HEK293 (cell line): ENCODE data around the gene GNB3.

Experiments used
- HOXA7 ChIP-seq: sonication (generic); formaldehyde crosslinking; IDR thresholded peaks from 2 replicates; pipeline ENCODE4 v1.8.1; 2022; ENCODE audit warnings: missing genetic modification reagents, borderline replicate concordance
- KLF1 ChIP-seq: fragments of 450-650 bp; formaldehyde crosslinking; IDR thresholded peaks from 2 replicates; pipeline ENCODE4 v1.5.1; 2016; ENCODE audit warnings: missing biosample characterization, missing genetic modification characterization
- KLF16 ChIP-seq: fragments of 450-650 bp; formaldehyde crosslinking; IDR thresholded peaks from 2 replicates; pipeline ENCODE4 v1.5.1; 2017; ENCODE audit warnings: missing biosample characterization, missing genetic modification characterization
- PBX3 ChIP-seq: sonication (generic); formaldehyde crosslinking; IDR thresholded peaks from 2 replicates; pipeline ENCODE4 v1.8.1; 2022; ENCODE audit warnings: mild to moderate bottlenecking, moderate library complexity, missing genetic modification reagents
- PRDM10 ChIP-seq: fragments of 450-650 bp; formaldehyde crosslinking; IDR thresholded peaks from 2 replicates; pipeline ENCODE4 v1.5.1; 2016; ENCODE audit warnings: missing biosample characterization, missing genetic modification characterization
- REPIN1 ChIP-seq: fragments of 450-650 bp; formaldehyde crosslinking; IDR thresholded peaks from 2 replicates; pipeline ENCODE4 v1.5.1; 2017; ENCODE audit warnings: missing biosample characterization, missing genetic modification characterization, low read depth
- ZBTB10 ChIP-seq: fragments of 450-650 bp; formaldehyde crosslinking; IDR thresholded peaks from 2 replicates; pipeline ENCODE4 v1.5.1; 2016; ENCODE audit warnings: missing biosample characterization, missing genetic modification characterization
- ZBTB17 ChIP-seq: fragments of 450-650 bp; formaldehyde crosslinking; IDR thresholded peaks from 2 replicates; pipeline ENCODE4 v1.5.1; 2016; ENCODE audit warnings: missing biosample characterization, missing genetic modification characterization
- ZBTB6 ChIP-seq: fragments of 450-650 bp; formaldehyde crosslinking; IDR thresholded peaks from 2 replicates; pipeline ENCODE4 v1.5.1; 2017; ENCODE audit warnings: missing biosample characterization, missing genetic modification characterization
- ZEB2 ChIP-seq: fragments of 450-650 bp; formaldehyde crosslinking; IDR thresholded peaks from 2 replicates; pipeline ENCODE4 v1.5.1; 2016; ENCODE audit warnings: missing biosample characterization, missing genetic modification characterization
- ZFHX2 ChIP-seq: fragments of 450-650 bp; formaldehyde crosslinking; conservative IDR thresholded peaks from 2 replicates; pipeline ENCODE4 v1.5.1; 2016; ENCODE audit warnings: missing biosample characterization, missing genetic modification characterization
- ZNF223 ChIP-seq: fragments of 450-650 bp; formaldehyde crosslinking; IDR thresholded peaks from 2 replicates; pipeline ENCODE4 v1.5.1; 2016; ENCODE audit warnings: missing biosample characterization, missing genetic modification characterization
- ZNF302 ChIP-seq: fragments of 450-650 bp; formaldehyde crosslinking; IDR thresholded peaks from 2 replicates; pipeline ENCODE4 v1.5.1; 2016; ENCODE audit warnings: missing biosample characterization, missing genetic modification characterization, low read depth
- ZNF311 ChIP-seq: fragments of 450-650 bp; formaldehyde crosslinking; IDR thresholded peaks from 2 replicates; pipeline ENCODE4 v1.5.1; 2017; ENCODE audit warnings: missing biosample characterization, missing genetic modification characterization, borderline replicate concordance
- ZNF366 ChIP-seq: fragments of 450-650 bp; formaldehyde crosslinking; conservative IDR thresholded peaks from 2 replicates; pipeline ENCODE4 v1.5.1; 2016; ENCODE audit warnings: missing biosample characterization, missing genetic modification characterization
- ZNF391 ChIP-seq: fragments of 450-650 bp; formaldehyde crosslinking; IDR thresholded peaks from 2 replicates; pipeline ENCODE4 v1.5.1; 2016; ENCODE audit warnings: low read depth, missing biosample characterization, missing genetic modification characterization, borderline replicate concordance
- ZNF449 ChIP-seq: fragments of 450-650 bp; formaldehyde crosslinking; IDR thresholded peaks from 2 replicates; pipeline ENCODE4 v1.5.1; 2017; ENCODE audit warnings: missing biosample characterization, mild to moderate bottlenecking, missing genetic modification characterization, moderate library complexity
- ZNF548 ChIP-seq: fragments of 450-650 bp; formaldehyde crosslinking; IDR thresholded peaks from 2 replicates; pipeline ENCODE4 v1.5.1; 2016; ENCODE audit warnings: missing biosample characterization, missing genetic modification characterization
- ZNF561 ChIP-seq: fragments of 450-650 bp; IDR thresholded peaks from 2 replicates; pipeline ENCODE4 v1.5.1; 2018; ENCODE audit warnings: missing biosample characterization, missing genetic modification characterization, borderline replicate concordance
- ZNF658 ChIP-seq: fragments of 450-650 bp; formaldehyde crosslinking; IDR thresholded peaks from 2 replicates; pipeline ENCODE4; 2016; ENCODE audit warnings: missing biosample characterization, missing genetic modification characterization
- ZNF677 ChIP-seq: fragments of 450-650 bp; IDR thresholded peaks from 2 replicates; pipeline ENCODE4 v1.5.0; 2018; ENCODE audit warnings: missing biosample characterization, mild to moderate bottlenecking, missing genetic modification characterization, moderate library complexity
- ZNF692 ChIP-seq: fragments of 450-650 bp; formaldehyde crosslinking; IDR thresholded peaks from 2 replicates; pipeline ENCODE4 v1.5.1; 2016; ENCODE audit warnings: missing biosample characterization, missing genetic modification characterization
- ZNF776 ChIP-seq: fragments of 450-650 bp; formaldehyde crosslinking; IDR thresholded peaks from 2 replicates; pipeline ENCODE4 v1.5.0; 2017; ENCODE audit warnings: missing biosample characterization, missing genetic modification characterization, borderline replicate concordance
- ZSCAN30 ChIP-seq: fragments of 450-650 bp; IDR thresholded peaks from 2 replicates; pipeline ENCODE4 v1.5.1; 2018; ENCODE audit warnings: missing biosample characterization, mild to moderate bottlenecking, missing genetic modification characterization, moderate library complexity

The GNB3 gene

GRCh38 chr12:6851921-6852650 is 11.4 kb downstream of the GNB3 start, which contains the start of gene USP5 (continued):
- TF ChIP-seq ZNF302 (tag by site-specific recombination) (no peak), ZNF391 (tag by site-specific recombination) (0 out of 2 replicates have a peak, but pooled peaks have one; percentile 68), ZSCAN30 (tag by site-specific recombination) (no peak), ZBTB10 (tag by site-specific recombination) (peak; percentile 36; the same call in 1 of the 2 replicates), ZNF548 (tag by site-specific recombination) (no peak), ZNF449 (tag by site-specific recombination) (peak; percentile 51), ZNF561 (tag by site-specific recombination) (peak; percentile 73; the same call in 1 of the 2 replicates), ZBTB6 (tag by site-specific recombination) (peak; percentile 56), ZBTB17 (tag by site-specific recombination) (peak; percentile 99), ZNF776 (tag by site-specific recombination) (no peak), PRDM10 (tag by site-specific recombination) (peak; percentile 29; the same call in 1 of the 2 replicates), KLF1 (tag by site-specific recombination) (peak; percentile 75), ZNF311 (no peak), KLF16 (peak; percentile 98), ZNF658 (tag by site-specific recombination) (no peak), ZEB2 (peak; percentile 93), HOXA7 (no peak), ZFHX2 (tag by site-specific recombination) (peak; percentile 57; the same call in 1 of the 2 replicates), ZNF692 (0 out of 2 replicates have a peak, but pooled peaks have one; percentile 55), PBX3 (peak; percentile 35; the same call in 1 of the 2 replicates), REPIN1 (no peak), ZNF366 (peak; percentile 32; the same call in 1 of the 2 replicates), ZNF677 (tag by site-specific recombination) (no peak), ZNF223 (no peak)
